HG02938 (cell line): ENCODE results near the gene LGI4.

Experiments used
- ATAC-seq: cut with Tn5 transposase; IDR thresholded peaks from one replicate; pipeline ENCODE4 v1.9.1; 2021; ENCODE audit warnings: mild to moderate bottlenecking, moderate library complexity; ENCODE audit not compliant: unreplicated experiment

Gene LGI4

GRCh38 chr19:35134601-35135242 lies at the start of gene LGI4:
Gene LGI4, minus strand, starts transcription at chr19:35135059. Its CDS starts 379 bp downstream, at chr19:35134680.
- ATAC-seq, result no peak

GRCh38 chr19:35184267-35184666 lies 49.4 kb upstream of the LGI4 start:
- ATAC-seq, result no peak

- ATAC-seq, result no peak
Observed at GRCh38 chr19:35181387-35181786, 46.5 kb upstream of the LGI4 start.

GRCh38 chr19:35179830-35180229 lies 45.0 kb upstream of the LGI4 start:
- no peak for ATAC-seq

- ATAC-seq, result no peak
Observed at GRCh38 chr19:35178701-35179100, 43.8 kb upstream of the LGI4 start.

GRCh38 chr19:35177377-35178274 lies 42.8 kb upstream of the LGI4 start:
- ATAC-seq, result no peak

- ATAC-seq, result no peak
Observed at GRCh38 chr19:35176181-35176570, 41.3 kb upstream of the LGI4 start.

- no peak for ATAC-seq
Observed at GRCh38 chr19:35174226-35174625, 39.4 kb upstream of the LGI4 start.

- no peak for ATAC-seq
Observed at GRCh38 chr19:35171730-35172129, 36.9 kb upstream of the LGI4 start.

GRCh38 chr19:35170359-35171061 lies 35.7 kb upstream of the LGI4 start:
- ATAC-seq, result no peak

- no peak for ATAC-seq
Observed at GRCh38 chr19:35169221-35169995, 34.5 kb upstream of the LGI4 start.

GRCh38 chr19:35168196-35168595 lies 33.3 kb upstream of the LGI4 start:
- no peak for ATAC-seq

- no peak for ATAC-seq
Observed at GRCh38 chr19:35167251-35168119, 32.6 kb upstream of the LGI4 start.

- ATAC-seq, result no peak
Observed at GRCh38 chr19:35166100-35167063, 31.5 kb upstream of the LGI4 start.

GRCh38 chr19:35165200-35166058 lies 30.6 kb upstream of the LGI4 start:
- no peak for ATAC-seq

GRCh38 chr19:35164418-35164817 lies 29.6 kb upstream of the LGI4 start:
- no peak for ATAC-seq

- ATAC-seq, result no peak
Observed at GRCh38 chr19:35162471-35163326, 27.8 kb upstream of the LGI4 start.
